WI38 (cell line): Measurements from ENCODE around the gene ASPN.

Source experiments
- H3K4me3 ChIP-seq: 2 replicates; pipeline ENCODE4 v1.5.1; 2011; ENCODE audit warnings: low read depth, mild to moderate bottlenecking, control low read depth, low read length
- TF ChIP-seq, protein P1 (sequence below): IDR thresholded peaks from 2 replicates; pipeline ENCODE4 v1.5.1; 2012; ENCODE audit warnings: low read depth, mild to moderate bottlenecking, control low read depth, low read length

ASPN gene

DNA sequence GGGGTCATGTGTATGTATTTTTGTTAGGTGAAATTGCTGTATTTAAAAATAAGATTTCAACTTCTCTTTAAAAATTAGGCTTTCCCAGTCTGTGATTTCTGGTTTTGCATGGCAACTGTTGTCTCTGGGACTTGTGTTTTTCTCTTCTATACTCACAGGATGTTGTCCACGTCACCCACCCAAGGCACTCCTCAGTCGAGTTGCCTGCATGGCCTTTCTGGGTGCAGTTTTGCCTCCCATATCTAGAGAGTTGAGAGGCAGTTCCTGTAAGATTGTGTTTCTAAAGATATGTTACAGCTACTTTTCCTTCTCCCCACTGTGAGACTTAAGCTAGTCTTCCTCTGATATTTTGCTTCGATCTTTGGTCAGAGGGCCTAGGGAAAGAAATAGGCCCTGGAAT is 2.3 kb upstream of the ASPN start:
- no peak overlapping the region for H3K4me3 ChIP-seq
- TF ChIP-seq, protein P1, sequence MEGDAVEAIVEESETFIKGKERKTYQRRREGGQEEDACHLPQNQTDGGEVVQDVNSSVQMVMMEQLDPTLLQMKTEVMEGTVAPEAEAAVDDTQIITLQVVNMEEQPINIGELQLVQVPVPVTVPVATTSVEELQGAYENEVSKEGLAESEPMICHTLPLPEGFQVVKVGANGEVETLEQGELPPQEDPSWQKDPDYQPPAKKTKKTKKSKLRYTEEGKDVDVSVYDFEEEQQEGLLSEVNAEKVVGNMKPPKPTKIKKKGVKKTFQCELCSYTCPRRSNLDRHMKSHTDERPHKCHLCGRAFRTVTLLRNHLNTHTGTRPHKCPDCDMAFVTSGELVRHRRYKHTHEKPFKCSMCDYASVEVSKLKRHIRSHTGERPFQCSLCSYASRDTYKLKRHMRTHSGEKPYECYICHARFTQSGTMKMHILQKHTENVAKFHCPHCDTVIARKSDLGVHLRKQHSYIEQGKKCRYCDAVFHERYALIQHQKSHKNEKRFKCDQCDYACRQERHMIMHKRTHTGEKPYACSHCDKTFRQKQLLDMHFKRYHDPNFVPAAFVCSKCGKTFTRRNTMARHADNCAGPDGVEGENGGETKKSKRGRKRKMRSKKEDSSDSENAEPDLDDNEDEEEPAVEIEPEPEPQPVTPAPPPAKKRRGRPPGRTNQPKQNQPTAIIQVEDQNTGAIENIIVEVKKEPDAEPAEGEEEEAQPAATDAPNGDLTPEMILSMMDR: no peak

DNA sequence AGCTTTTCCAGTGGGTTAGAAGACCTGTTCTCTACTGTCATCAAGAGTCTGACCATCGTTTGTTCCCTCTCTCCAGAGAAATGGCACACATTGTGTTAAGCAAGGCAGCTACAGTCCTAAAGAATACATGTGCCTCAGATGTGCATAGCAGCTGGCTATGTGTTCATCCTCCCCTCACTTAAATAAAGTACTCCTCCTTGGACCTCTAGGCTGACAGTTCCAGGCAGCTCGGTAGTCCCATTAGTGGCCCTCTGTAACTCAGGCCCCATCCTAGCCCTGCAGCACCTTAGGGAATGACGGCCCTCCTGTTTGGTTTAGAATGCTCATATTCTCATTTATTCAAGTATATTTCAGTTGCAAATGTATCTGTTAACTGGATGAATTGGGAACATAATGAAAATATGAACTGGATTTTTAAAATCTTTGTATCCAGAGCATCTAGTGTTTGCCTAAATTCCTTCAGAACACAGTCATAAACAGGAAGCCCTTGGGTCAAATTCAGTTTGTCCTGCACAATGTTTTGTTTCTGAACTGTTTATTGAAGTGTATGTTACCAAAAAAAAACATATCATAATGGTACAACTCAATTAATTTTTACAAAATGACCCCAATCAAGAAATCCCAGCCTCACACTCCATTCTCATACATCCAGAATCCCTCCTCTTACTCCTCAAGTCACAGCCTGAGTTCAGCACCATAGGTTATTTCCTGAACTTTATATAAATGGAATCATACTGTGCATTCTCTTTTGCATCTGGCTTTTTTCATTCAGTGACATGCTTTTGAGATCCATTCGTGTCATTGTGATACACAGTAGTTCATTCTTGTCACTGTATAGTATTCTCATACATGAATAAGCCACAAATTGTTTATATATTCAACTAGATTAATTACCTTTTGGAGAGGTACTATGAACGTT is 1.6 kb upstream of the ASPN start:
- no peak overlapping the region for H3K4me3 ChIP-seq
- TF ChIP-seq, protein P1: no peak

DNA sequence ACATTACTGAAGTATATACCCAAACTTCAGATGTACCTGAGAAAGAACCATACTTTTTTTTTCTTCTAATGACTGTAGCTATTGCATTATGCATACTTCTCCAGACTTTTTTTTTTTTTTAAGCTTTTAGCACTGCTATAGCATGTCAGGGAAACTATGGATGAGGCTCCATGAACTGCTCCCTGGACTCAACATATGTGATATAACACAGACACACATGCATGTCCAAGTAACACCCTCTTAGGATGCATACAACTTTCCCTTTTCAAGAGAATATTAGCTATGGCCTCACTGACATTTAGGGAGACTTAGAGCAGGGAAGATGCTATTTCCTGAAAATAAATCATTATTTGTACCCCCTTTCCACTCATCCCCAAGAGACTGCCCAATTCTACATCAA is 499 bp upstream of the ASPN start:
- TF ChIP-seq, protein P1: no peak
- H3K4me3 ChIP-seq: no peak overlapping the region

DNA sequence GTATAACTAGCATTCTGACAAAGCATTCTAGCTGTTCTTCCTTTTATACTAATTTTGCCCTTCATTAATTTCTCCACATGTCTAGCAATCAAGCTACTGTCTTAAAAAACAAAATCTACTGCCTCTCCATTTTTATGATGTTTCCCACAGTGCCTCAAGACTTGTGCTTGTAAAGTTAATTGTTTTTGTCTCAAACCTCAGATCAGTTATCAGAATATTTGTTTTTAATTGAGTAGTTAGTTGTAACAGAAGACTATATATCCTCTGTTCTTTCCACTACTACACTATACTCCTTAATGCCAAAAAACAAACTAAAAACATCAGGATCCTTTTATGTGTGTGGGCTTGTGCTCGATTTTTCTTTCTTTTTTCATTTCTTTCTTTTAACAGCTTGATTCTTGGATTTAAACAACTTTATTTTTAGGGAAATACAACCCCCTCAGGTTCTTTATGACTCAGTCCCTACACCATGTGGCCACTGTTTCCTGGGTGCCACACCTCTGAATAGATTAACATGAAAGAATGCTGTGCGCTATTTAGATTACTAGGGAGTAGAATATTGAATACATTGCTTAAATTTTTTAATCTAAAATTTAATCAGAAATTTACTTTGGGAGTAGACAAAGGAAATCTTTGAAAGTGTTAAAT is 1.2 kb downstream of the ASPN start:
- H3K4me3 ChIP-seq: no peak overlapping the region
- TF ChIP-seq, protein P1: no peak

DNA sequence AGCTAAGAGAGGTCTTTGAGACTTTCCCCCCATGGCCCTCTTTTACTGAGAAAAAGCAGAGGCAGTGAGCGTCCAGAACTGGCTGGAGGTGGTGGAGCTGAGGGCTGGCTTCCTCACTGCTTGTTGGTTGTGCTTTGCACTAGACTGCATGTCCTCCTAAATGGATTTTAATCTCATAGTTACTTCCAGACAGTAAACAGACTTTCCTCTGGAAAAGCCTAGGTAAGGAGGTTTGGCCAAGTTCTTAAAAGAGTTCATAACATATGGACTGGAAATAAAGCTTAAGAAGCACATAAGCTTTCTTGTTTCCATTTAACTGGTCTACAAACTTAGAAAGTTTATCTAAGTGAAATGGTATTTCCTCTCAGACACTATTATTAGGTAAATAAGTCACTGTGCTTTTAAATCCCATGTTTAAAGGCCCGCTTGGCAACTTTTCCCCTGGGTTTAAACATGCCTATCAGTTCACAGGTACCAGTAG is 2.0 kb downstream of the ASPN start:
- TF ChIP-seq, protein P1: no peak
- no peak overlapping the region for H3K4me3 ChIP-seq

DNA sequence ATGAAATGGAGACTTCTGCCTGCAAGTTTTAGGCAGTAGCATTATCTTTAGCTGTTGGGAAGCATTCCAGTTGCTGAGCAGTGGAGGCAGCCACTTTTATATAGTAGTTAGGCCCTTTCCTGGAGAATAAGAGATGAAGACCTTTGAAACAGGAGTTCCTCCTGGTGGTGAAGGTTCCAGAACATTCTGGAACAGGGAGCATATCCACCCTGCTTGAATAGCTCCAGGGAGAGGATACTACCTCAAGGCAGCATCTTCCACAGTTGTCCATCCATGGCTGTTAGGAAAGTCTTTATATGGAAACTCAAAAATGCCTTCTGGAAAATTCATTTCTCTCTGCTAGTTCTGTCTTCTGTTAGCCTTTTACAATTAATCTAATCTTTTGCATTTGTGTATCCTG is 3.0 kb downstream of the ASPN start:
- TF ChIP-seq, protein P1: no peak

DNA sequence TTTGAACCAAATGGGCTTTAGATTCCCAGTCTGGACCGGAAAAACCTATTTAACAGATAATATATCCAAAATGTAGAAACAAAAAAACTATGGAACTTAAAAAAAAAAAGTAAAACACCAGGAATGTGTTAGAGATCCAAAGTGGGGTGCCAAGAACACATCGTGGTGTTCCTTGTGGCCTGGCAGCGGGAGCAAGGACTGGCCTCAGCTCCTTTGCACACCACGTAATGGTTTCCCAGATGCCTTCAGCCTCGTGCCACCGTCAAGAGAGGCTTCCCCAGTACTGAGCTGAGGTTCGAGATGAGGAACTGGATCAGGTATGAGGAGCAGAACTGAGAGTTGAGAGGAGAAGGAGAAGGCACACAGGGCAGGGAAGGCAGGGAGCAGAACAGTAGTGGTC is 3.5 kb downstream of the ASPN start:
- H3K4me3 ChIP-seq: no peak overlapping the region
- TF ChIP-seq, protein P1: no peak

More for the DNA sequence above, 3.0 kb downstream of the ASPN start:
- H3K4me3 ChIP-seq: no peak overlapping the region
